HG03342 (cell line): Measurements from ENCODE around the gene PPP1R36.
"Not testable (repeated sequence)": the region's sequence is repeated elsewhere in the genome, so short reads cannot be mapped to it uniquely, and the experiment has no call there.

ENCODE experiments used
- ATAC-seq: cut with Tn5 transposase; IDR thresholded peaks from one replicate; pipeline ENCODE4 v1.9.1; 2021; ENCODE audit warnings: mild to moderate bottlenecking, moderate library complexity; ENCODE audit not compliant: unreplicated experiment

The PPP1R36 gene

DNA sequence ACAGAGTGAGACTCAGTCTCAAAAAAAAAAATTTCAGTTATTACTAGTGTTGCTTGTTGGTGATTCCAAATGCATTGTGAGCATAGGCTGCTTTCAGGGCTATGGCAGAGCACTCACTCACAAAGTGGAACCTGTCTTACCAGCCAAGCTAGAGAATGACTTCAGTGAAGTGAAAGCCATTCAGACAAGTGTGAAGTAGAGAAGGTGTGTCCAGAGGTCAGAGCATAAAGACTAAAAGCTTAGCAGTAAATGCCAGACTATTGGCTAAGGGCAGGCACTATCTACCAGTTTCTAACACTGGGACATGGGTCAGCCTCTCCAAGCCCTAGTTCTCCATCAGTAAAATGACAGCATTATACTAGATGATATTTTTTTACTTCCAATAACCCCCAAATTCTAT, 12.7 kb downstream of the PPP1R36 start:
- ATAC-seq: no peak

- ATAC-seq: no peak
These were observed 13.9 kb downstream of the PPP1R36 start for GRCh38 chr14:64563696-64564095.

DNA sequence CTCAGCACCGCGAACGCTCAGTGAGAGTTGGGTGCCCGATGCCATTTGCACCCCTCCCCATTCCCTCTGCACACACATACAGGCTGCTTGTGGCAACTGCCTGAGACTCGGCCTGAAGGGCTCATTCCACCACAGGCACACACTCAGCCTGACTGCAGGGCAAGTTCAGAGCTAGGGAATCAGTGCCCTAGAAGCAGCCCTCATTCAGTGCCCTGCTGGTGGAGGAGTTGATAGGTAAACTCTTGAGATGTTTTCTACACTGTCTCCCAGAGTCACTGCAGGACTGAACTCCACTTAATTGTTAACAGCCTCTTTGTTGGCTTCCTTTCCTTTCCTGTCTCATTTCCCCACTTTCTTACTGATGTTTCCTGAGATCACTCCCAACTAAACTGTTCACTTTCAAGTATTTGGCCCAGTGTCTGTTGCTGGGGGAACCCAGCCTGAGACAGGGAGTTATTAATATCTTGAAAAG, 16.9 kb downstream of the PPP1R36 start:
- no peak for ATAC-seq

- ATAC-seq: no peak
These were observed 19.4 kb downstream of the PPP1R36 start for GRCh38 chr14:64569138-64569631.

GRCh38 chr14:64569646-64570045, 19.9 kb downstream of the PPP1R36 start:
- not testable (repeated sequence) for ATAC-seq

DNA sequence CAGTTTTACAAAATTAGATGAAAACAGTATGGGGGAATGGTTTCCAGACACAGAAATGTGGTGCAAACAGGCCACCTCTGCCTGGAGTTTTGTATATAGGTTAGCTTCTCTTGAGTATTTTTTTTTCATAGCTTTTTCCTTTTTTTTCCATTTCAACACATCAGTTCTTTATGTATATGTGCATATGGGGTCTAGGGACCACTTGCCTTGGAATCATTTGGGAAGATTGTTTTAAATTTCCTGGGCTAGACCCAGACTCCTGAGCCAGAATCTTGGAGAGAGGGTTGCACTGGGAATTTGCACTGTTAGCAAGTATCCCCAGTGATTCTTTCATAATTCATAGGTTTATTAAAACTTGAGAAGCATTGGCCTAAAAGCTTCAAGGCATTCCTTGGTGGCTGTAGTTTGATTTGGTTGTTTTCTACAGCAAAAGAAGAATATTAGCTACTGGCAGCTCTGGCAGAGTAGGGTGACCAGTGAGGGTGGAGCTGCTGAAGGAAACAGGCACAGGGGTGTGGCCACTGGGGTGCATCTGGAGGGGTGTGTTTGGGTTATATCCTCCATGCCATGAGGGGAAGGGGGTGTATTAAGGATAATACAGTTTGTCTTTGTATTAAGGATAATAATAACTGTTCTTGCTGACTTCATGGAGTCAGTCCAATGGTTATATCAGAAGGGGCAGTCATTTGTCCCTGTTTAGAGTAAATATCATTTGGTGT, 22.8 kb downstream of the PPP1R36 start:
- no peak for ATAC-seq

DNA sequence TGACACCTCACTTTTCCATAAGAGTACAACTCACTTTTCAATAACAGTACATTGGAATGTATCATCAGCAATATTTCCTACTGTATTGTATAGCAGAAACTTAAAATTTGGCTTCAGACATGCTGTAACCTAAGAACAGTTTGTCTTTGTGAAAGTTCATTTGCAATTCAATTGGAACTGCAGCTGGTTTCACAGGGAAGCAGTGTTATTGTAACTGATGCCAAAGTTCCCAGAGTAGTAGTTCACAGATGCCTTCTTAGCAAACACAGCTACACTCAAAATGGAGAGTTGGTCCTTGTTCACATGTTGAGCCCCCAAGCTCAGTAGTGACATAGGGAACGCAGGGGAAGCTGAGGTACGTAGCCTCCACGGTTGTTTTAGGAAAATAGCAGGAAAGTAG, 23.3 kb downstream of the PPP1R36 start:
- ATAC-seq: no peak

- no peak for ATAC-seq
These were observed 24.8 kb downstream of the PPP1R36 start for GRCh38 chr14:64574371-64575107.

GRCh38 chr14:64577211-64577610, 27.4 kb downstream of the PPP1R36 start:
- ATAC-seq: no peak

DNA sequence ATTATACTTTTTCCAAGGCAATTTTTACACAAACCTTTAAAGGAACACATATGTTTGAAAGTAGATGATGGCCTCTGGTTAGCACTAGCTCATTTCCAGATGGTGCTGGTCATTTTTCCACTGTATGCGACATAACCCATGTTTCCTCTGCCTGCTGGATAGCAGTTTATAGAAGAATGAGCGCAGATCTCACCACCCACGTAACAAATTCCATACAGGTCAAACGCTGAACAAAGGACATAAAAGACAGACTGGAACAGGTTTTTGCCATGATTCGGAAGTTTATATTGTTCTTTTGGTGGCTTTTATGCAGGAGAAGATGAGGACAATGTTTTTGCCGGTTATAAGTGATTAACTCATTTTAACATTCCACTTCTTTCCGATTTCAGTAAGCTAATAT, 30.7 kb downstream of the PPP1R36 start:
- no peak for ATAC-seq

- ATAC-seq: no peak
These were observed 31.6 kb downstream of the PPP1R36 start for GRCh38 chr14:64581363-64581762.

DNA sequence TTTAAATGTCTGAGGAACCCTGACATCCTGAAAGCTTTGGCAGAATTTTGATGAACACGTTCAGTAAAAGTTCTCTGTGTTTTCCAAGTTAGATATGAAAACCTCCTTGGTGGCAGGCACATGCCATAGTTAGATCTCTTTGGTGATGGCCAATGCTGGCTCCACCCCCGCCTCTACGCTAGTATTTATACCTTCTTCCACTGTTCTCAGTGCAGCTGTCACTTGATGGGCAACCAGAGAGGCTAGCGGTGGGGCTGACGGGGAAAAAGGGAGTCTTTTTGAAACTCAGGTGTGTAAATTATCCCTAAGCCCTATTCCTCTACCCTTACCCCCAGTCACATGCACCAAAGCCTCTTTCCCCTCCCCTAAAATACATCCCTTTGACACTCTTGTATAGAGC, 32.1 kb downstream of the PPP1R36 start:
- ATAC-seq: no peak

DNA sequence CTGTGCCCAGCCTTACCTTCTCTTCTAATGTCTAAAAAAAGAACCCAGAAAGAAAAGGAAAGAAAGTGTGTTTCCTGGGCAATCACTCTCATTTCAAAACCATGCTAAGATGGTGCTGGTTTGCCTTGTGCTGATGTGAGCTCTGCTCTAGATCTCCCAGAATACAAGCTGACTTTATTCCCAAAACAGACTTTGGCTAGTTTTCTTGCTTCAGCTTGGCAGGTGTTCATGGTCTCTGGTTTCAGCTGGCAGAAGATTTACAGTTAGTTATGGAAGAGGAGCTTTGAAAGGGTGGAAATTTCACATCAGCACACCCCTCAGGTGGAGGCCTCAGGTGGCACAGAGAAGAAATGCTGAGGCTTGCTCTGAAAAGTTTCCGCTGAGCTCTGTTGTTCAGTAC, 34.4 kb downstream of the PPP1R36 start:
- ATAC-seq: no peak

- no peak for ATAC-seq
These were observed 42.0 kb downstream of the PPP1R36 start for GRCh38 chr14:64591809-64592208.

DNA sequence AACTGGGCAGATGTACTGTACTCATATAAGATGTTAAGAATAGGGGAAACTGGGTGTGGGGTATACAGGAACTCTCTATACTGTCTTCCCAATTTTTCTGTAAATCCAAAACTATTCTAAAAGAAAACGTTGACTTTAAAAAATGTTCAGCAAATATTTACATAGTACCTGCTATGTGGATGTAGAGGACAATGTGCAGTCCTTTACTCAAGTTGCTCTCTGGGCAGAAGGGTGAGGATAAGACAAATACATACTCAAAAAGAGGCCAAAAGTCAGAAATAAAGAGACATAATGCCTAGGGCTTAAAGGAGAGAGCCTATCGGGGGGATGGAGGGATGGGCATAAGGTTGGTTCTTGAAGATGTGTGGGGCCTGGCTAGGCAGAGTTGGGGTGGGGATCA, 44.7 kb downstream of the PPP1R36 start:
- no peak for ATAC-seq

GRCh38 chr14:64598404-64598803, 48.6 kb downstream of the PPP1R36 start:
- no peak for ATAC-seq

GRCh38 chr14:64601571-64601970, 51.8 kb downstream of the PPP1R36 start:
- ATAC-seq: no peak

GRCh38 chr14:64602826-64603225, 53.1 kb downstream of the PPP1R36 start:
- no peak for ATAC-seq

GRCh38 chr14:64604001-64604400, 54.2 kb downstream of the PPP1R36 start:
- ATAC-seq: no peak

DNA sequence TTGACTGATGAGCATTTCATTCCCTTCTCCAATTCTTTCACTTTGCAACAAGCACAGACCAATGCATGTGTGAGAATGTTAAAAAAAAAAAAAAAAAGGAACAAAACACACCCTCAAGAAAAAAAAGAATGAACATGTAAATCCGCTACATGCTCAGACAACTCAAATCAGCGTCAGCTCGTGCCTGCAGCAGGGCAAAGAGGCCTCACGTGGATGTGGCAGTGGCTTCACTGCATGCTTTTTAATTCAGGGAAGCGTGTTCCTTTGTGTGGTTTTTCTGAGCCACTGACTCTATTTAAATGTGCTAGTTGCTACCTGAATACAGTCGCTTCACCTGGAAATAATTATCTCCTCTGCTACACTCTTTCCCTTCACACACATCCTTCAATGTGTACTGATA, 55.1 kb downstream of the PPP1R36 start:
- ATAC-seq: no peak

DNA sequence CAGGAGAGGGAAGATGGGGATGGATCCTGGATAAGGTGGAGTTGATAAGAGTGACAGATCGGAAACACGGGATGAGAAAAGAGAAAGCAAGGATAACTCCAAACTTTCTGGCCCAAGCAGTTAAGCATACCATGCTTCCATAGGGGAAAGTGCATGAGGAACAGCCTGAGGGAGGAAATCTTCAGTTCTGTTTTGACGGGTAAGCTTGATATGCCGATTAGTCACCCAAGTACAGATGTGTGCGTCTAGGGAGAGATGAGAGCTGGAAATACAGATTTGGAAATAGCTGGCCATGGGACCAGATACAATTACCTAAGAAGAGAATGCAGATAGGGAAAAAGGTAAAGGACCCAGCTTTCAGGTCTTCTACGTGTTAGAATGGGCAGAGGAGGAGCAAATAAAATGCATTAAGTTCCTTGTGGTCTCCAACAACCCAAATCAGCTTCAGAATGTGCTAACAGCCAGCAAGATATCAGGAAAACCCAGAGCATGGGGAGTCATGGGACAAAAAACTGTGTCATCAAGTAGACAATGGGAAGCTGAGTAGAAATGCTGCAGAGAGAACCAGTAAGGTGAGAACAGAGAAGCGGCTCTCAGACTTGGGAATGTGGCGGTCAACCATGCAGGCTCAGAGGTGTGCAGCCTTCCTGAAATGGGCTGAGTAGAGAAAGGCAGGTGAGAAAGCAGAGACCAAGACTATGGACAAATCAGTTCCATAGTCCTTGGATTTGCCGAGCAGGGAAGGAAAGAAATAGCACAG, 56.3 kb downstream of the PPP1R36 start:
- ATAC-seq: no peak
